CD4-positive, alpha-beta T cell treated with Interleukin-10 for 1 hour (primary cell): ENCODE measurements around the gene MTA3.

Experiments
- DNase-seq: peaks from one replicate; pipeline ENCODE4 v3.0.0-alpha.2; 2020

MTA3 gene

GRCh38 chr2:42791606-42792005 is 223.2 kb downstream of the MTA3 start:
- no peak for DNase-seq

DNA sequence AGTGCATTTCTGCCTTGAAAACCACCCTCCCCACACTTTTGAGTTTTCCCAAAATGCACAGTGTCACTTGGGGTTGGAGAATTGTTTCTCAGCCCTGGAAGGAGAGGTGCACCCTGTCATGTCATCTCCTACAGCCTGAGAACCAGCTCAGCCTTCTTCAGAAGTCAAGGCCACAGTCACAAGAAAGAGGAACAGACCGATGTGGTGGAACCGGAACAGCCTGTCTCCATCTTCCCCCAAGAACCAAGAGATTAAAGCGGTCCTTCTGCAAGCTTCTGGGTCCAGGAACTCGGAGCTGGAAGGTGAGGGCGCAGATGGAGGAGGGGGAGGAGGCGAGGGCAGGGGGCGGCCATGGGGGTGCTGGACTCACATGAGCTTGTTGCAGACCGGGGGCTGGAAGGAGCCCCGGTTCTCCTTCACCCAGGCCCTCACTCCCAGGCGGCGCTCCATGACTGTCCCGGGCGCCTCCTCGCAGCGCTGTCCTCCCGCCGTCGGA is 223.7 kb downstream of the MTA3 start:
- DNase-seq, result no peak

DNA sequence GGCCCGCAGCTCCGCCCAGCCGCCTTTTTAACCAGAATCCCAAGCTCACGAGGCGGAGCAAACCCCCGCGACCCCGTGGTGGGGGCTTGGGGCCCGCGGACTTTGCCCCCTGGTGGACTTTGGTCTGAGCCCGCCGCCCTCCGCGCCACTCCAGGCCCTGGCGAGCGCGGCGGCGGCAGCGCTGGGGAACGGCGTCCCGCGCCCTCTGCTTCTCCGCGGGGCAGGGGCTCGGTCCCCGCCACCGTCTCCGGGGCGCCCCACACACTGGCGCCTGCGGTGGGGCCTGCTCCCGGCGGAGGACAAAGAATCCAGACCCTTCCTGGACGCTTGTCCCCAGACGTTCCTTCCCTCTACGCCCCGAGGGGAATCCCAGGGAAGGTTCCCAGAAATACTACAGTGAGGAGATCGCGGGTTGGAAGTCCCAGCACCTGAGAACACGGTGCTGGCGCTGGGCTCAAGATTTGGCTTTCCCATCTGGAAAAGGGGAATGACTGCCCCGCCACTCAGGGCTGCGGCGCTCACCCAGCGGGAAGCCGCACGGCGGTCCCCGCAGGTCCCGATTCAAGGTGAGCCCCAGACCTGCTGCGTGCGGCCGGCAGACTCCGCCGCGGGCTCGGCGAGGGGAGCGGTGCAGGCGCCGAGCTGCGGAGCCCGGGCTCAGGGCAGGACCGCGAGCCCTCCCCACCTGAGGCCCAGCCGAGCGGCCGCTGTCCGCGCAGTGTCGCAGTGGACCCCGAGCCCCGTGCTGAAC is 224.3 kb downstream of the MTA3 start, which contains the start of gene HAAO:
Gene HAAO, minus strand, starts transcription at position 1 of the 751 bp plus-strand sequence. CDS start 47 bp downstream, outside the sequence.
- DNase-seq, result no peak

- no peak for DNase-seq
Measured at GRCh38 chr2:42793334-42794270, 225.2 kb downstream of the MTA3 start.

- no peak for DNase-seq
Measured at GRCh38 chr2:42794271-42795046, 226.0 kb downstream of the MTA3 start.

DNA sequence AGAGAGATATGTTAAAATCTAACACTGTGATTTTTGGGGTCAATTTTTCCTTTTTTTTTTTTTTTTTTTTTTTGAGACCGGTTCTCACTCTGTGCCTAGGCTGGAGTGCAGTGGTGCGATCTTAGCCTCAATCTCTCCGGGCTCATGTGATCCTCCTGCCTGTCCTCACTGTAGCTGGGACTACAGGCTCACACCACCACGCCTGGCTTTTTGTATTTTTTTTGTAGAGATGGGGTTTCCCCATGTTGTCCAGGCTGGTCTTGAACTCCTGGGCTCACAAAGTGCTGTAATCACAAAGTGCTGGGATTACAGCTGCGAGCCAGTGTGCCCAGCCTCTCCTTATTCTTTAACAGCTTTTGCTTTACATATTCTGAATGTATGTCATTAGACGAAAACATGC is 226.8 kb downstream of the MTA3 start:
- no peak for DNase-seq

GRCh38 chr2:42795841-42796301 is 227.4 kb downstream of the MTA3 start:
- no peak for DNase-seq

DNA sequence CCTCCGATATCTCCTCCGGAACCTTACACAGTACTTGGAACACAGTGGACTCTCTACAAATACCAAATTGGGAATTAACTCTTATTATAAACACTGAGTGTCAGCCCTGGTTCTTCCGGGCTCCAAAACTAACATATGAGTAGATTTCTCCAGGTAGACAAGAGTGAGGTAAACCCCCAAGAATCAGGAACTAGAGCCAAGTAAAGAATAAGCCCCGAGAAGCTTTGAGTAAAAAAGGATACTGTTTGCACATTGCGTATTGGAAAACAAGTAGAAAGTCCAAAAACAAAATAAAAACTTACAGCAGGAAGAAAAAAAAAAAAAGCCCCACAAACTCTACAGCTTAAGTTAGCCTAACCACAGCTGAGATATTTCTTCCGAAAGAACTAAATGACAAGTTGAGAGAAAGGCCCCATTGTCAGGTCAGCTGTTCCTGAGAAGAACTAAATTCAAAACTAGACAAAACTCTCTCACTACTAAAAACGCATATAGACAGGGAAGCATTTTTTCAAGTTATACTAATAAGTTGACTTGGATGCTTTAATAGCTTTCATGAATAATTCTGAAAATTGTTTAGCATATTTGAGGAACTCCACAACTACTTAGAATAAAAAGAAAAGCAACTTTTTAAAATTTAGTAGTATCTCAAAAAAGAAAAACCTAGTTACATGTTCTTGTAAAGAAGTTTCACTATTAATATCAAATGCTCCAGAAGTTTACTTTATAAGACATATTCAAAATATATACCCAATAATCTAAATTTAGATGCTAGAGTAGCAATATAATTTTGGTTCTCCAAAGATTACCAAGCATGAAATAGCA is 228.2 kb downstream of the MTA3 start:
- DNase-seq, result no peak

DNA sequence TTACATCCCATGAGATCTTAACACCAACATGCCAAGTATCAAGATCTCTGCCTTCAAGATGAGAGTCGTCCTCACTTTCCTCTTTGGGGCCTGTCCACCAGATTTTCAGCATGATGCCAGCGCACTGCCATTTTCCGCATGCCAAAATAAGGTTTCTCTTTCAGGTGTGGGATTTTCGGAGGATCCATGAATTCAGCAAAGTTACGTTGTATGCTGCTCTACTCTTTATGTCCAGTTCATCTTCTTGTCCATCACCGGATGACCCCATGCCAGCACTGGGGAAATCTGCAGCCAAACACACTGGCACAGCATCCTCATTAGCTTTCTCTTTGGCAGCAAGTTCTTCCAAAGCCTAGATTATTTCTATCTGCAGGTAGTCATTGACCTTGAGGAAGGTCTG is 228.8 kb downstream of the MTA3 start:
- no peak for DNase-seq

DNA sequence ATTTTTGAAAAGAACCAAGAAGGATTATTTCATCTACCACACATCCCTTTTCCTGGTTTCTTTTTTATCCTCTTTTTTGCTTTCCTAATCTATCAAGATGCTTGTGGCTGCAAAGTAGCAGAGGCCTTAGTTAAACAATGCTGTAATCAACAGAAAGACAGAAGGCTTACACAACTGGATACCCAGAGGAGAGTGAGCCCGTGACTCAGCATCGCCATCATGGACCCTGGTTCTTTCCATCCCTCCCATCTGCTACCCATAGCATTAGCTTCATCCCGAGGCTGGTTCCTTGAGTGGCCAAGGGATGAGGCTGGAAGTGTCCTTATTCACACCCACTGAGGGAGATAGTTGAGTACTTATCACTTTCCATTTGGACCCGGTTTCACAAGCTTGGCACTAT is 231.4 kb downstream of the MTA3 start:
- DNase-seq, result no peak

GRCh38 chr2:42800461-42800962 is 232.1 kb downstream of the MTA3 start:
- DNase-seq, result no peak

- DNase-seq, result no peak
Measured at GRCh38 chr2:42800981-42801380, 232.5 kb downstream of the MTA3 start.

- no peak for DNase-seq
Measured at GRCh38 chr2:42801381-42801780, 232.9 kb downstream of the MTA3 start.

- no peak for DNase-seq
Measured at GRCh38 chr2:42802150-42802549, 233.7 kb downstream of the MTA3 start.

- DNase-seq, result no peak
Measured at GRCh38 chr2:42804338-42804737, 235.9 kb downstream of the MTA3 start.

- no peak for DNase-seq
Measured at GRCh38 chr2:42804891-42805290, 236.5 kb downstream of the MTA3 start.
